Activated T-cell treated with anti-CD3 and anti-CD28 coated beads for 4 hours (primary cell): ENCODE data around the gene SLIRP.
"Not testable (repeated sequence)": the region's sequence is repeated elsewhere in the genome, so short reads cannot be mapped to it uniquely, and the experiment has no call there.

ENCODE experiments used
- DNase-seq: peaks from one replicate; pipeline ENCODE4 v3.0.0-alpha.2; 2020

SLIRP gene

DNA sequence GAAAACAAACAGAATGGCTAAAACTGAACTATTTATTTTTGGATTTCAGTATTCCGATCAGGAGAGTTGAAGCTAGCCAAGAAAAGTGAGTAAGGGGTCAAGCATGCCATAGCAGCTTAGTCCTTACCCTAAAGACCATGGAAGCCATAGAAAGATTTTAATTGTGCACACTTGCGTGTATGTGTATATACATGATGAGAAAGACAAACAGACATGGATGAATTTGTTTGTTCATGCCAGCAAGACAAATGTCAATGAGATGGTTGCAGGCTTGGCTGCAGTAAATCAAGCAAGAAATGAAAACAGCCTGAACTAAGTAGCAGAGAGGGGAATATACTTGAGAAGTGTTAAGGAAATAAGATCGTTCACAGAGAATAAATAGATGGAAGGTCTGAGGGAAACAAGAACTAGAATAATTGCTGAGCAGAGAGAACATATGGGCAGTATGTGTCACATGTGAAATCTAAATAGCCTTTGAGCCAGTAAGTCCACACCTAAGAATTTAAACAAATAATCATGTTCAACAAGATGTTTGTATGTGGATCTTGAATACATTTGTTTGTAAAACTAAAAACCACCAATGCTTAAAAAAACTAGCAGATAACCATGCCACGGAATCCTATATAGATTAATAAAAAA lies 38.3 kb downstream of the SLIRP start:
- DNase-seq: no peak

DNA sequence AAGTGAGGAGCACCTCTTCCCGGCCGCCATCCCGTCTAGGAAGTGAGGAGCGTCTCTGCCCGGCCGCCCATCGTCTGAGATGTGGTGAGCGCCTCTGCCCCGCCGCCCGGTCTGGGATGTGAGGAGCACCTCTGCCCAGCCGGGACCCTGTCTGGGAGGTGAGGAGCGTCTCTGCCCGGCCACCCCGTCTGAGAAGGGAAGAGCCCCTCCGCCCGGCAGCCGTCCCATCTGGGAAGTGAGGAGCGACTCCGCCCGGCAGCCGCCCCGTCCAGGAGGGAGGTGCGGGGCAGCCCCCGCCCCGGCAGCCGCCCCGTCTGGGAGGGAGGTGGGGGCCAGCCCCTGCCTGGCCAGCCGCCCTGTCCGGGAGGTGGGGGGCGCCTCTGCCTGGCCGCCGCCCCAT lies 39.5 kb downstream of the SLIRP start:
- DNase-seq: not testable (repeated sequence)

DNA sequence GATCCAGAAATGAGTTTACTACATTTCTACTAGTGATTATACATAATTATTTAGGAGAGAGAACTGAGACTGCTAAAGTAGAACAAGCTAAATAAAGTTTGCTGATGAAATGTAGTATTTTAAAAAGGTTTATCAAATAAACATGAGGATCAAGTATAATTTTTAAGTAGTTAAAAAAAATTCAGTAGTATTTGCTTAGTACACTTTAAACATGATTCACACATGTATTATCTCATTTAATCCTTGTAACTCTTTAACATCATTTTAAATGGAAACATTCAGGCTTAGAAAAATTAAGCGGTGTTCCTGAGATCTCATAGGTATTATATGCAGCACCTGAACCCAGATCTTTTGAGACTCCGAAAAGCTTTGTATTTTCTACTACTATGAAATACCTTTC lies 44.4 kb downstream of the SLIRP start:
- no peak for DNase-seq

- DNase-seq: no peak
Measured at GRCh38 chr14:77752799-77753516, 45.1 kb downstream of the SLIRP start.

DNA sequence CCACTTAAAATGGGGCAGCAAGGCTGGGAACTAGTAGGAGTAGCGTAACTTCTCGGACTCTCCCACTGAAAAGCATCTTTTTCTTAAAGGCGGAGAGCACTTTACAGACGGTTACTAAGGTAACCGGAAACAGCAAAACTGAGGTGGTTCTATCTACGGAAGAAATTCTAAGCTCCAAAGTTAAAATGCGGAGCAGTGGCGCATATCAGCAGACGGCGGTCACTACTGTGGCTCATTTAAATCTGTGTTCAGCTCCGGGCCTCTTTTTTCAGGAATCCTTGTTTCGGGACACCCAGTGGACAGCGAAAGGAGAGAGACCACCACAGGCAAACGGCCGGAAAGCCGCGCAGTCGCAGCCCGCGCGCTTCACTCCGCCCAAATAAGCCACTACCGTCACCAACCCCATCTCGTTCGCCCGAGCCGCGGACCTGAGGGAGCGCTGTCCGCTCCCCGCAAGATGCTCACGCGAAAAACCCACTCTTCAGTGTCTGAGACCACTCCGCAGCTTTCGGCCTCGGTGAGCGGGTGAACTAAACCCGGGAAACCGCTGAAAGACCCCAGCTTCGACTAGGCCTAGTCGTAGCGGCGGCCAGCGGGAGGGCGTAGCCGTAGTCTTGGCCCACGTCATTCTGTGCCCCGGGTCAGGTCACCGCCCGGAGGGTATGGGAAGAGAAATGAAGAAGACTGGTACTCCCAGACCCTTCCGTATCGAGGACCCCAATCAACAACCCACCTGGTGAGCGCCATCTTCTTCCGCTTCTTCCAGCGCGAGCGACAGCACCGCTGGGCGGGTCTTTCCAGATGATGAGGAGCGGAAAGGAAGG lies 52.7 kb downstream of the SLIRP start, which contains the start of gene SNW1:
SNW1 (minus strand) TSS at position 776 of the 824 bp plus-strand sequence; CDS start at position 747, 29 bp downstream.
- DNase-seq: peak; percentile 87

GRCh38 chr14:77761205-77761931 lies 53.5 kb downstream of the SLIRP start:
- DNase-seq: no peak

DNA sequence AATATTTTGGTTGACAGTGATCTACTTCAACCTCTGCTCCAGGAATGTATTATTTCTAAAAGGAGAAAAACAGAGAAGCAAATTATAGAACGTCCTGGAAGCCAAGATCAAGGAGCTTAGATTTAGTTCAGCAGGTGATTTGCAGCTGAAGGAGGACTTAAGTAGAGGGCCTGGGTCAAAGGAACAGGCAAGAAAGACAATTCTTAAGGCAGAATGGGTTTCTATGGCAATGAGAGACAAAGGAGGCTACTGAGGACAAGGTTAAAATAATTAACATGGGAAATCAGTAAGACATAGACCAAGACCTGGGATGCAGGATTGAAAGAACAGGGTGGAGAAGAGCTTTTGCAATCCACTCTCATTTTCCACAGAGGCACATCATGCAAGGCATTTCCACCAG lies 55.4 kb downstream of the SLIRP start:
- no peak for DNase-seq

- DNase-seq: no peak
Measured at GRCh38 chr14:77763978-77764377, 56.1 kb downstream of the SLIRP start.
